NCI-H2107 treated with DMSO at 0.1 percent for 48 hours (cell line): Measurements from ENCODE around the gene INIP.
A peak's percentile ranks its signal among the peaks of the same experiment; 100 is the strongest.

Experiments
- DNase-seq: peaks from one replicate; lab custom pipeline; 2025; ENCODE audit not compliant: unreplicated experiment; lab: John Stamatoyannopoulos, UW

Gene INIP, protein sequence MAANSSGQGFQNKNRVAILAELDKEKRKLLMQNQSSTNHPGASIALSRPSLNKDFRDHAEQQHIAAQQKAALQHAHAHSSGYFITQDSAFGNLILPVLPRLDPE

DNA sequence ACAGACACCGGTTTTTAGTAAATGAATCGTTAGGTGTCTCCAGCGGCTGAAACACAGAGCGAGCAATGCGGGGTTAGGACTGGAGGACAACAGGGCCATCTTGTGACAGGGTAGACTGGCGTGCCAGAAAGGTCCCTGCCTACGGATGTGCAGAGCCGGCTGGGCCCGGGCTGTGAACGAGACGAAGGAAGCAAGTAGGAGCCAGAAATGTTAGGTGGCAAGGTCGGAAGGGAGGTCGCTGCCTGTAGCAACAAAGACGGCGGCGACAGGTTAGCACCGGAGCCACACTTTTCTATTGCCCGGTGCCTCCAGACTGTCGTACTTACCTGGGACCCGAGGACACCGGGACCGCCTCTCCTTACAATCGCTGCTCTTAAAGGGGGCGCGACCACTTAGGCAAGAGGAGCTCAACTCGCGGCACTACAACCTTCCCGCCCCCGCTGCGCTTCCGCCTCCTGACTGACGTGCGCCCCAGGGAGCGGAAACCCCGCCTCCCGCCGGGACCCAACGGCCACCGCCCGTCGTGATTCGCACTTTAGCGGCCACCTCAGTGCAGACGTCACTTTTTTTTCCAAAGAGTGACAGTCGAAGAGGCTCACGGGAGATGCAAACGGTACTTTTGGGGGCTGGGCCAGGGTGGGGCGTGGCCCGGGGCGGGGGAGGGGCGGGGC is at the start of gene INIP:
INIP (minus strand) TSS at position 457 of the 671 bp plus-strand sequence. CDS start 1,632 bp downstream, outside the sequence.
- DNase-seq: peak; percentile 89

DNA sequence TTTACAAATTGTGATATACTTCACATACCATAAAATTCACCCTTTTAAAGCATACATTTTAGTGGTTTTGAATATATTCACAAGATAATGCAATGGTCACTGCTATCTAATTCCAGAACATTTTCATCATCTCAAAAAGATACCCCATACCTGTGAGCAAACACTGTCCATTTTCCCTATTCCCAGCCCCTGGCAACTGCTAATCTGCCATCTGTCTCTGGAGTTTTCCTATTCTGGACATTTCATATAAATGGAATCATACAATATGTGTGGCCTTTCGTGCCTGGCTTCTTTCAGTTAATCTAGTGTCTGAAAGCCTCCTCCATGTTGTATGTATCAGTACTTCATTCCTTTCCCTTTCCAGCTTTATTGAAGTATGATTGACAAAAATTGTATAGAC is 47.4 kb upstream of the INIP start:
- no peak for DNase-seq

DNA sequence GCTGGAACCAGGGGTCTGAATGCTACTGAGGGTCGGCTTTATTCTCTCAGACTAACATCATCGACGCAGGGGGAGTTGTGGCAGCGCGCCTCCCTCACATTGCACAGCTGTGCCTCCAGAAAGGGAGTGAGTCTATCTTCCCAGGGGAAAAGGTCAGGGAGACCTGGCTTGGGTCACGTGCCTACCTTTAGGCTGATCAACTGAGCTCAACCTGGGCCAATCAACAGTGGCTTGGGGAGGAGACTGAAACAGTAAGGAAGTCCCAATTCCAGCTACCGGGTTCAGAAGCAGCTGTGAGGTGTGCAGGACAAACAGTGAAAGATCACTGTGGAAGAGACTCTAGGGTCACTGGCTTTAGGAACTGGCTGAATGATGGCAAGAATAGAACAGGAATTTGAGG is 46.9 kb upstream of the INIP start:
- DNase-seq: no peak

DNA sequence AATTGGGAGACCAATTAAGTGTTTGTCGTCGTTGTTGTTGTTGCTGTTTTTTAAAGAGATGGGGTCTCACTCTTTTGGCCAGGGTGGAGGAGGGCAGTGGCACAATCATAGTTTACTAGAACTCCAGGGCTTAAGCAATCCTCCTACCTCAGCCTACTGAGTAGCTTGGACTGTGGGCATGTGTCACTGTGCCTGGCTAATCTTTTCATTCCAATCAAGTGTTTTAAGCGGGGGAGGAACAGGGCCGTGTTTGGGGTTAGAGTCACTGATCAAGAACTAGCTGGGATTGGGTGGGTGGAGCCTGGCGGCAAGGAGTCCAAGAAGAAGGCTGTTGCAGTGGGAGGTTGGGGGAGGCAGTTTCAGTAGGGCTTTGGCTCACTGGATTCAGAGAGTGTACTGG is 46.4 kb upstream of the INIP start:
- no peak for DNase-seq

DNA sequence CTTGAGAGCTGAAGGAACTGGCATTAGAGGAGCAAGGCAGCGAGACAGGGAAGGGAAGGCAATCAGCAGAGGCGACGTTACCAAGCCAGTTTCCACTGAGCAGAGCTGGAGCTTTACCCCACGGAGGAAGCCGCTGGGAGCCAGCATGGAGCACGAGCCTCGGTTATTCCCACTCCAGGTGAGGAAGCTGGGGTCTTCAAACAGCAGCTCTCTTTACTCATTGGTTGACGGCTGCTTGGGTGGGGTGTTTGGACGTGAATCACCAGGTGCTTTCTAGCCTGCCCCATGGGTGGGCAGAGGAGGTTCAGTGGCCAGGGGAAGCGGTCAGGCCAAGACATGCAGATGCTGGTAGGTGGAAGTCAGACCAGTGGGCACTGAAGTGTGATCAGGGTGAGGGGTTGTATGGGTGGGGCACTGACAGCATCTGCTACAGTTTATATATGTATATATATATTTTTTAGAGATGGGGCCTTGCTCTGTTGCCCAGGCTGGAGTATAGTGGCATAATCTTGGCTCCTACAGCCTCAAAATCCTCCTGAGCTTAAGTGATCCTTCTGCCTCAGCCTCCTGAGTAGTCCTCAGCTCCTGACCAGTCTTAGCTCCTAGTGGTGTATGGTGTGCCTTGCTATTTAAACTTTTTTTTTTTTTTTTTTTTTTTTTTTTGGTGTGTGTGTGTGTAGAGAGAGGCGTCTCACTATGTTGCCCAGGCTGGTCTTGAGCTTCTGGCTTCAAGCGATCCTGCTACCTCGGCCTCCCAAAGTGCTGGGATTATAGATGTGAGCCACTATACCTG is 45.0 kb upstream of the INIP start:
- no peak for DNase-seq

DNA sequence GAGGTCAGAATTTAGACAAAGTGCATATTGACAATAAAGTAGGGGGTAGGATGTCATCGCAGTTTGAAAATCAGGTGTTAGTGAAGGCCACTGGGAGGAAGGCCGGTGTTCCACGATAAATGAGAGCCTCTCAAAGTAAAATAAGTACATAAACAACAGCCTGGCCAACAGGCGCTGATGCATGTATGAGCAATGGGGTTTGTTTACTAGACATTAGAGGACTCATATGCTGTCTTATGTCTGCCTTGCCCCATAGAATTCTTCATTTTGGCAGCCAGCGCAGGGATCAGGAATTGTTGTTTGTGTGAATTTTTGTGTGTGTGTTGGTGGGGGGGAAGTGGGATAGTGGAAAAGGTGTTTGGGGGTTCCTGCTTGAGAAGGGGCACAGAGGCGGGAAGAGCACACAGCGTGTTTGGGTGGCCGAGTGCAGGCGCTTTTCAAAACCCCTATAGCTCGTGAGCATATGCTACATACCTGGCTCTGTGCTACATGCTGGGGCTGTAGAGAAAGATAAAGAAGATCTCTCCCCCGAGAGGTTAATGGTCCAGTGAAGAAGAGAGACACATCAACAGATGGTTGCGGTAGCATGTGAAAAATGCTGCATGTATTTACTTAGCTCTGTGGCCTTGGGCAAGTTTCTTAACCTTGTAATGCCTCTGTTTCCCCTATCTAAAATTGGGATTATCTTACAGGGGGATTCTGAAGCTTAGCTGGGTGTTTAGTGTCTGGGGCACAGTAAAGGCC is 44.2 kb upstream of the INIP start:
- no peak for DNase-seq

DNA sequence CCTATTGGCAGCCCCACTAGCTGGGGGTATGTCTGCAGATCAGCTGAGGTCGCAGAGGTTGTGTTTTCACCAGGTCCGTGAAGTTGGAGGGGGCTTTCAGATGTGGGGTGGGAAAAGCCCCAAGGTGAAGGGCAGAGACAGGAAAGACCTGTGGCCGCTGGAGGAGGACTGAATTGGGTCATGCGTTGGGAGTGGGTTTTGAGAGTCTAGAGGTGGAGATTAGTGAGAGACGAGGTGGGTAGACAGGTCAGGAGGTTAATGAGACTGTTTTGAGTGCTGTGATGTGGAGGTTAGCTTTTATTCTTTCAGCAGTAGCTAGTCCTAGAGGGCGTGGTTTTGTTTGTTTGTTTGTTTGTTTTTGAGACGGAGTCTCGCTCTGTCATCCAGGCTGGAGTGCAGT is 42.9 kb upstream of the INIP start:
- DNase-seq: no peak

DNA sequence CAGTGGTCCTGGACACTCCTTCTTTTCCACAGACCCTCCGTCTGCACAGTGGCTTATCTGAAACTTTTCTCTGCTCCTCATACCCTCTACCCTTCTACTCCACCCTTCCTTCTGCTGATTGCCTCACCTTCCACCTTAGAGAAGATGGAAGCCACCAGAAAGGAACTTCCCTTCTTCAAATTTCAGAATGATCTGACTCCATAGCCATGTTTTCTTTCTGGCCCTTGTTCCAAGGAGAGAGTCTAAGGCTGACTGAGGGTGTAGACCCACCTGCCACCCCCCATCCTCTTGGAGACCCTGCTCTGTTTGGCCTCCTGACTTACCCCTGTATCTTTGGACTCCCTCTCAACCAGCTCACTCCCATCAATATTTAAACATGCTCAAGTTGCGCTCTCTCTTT is 40.0 kb upstream of the INIP start:
- no peak for DNase-seq

DNA sequence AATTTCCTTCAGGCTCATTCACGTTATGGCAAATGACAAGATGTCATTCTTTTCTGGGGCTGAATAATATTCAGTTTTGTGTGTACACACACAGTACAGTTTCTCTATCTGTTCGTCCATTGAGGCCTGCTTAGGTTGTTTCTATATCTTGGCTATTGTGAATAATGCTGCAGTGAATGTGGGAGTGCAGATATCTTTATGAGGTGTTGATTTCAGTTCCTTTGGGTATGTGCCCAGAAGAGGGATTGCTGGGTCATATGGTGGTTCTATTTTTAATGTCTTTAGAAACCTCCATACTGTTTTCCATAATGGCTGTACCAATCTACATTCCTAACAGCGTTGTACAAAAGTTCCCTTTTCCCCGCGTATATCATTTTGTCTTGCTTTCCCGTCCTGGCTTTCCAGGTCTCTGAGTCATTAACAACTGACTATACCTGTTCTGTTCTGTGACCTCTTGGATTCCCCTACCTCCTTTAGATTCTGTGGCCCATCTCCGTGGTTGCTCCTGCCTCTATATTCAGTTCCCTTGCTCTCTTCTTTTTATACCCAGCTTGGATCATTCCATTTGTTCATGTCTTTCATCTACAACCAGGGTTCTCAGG is 39.5 kb upstream of the INIP start:
- no peak for DNase-seq

DNA sequence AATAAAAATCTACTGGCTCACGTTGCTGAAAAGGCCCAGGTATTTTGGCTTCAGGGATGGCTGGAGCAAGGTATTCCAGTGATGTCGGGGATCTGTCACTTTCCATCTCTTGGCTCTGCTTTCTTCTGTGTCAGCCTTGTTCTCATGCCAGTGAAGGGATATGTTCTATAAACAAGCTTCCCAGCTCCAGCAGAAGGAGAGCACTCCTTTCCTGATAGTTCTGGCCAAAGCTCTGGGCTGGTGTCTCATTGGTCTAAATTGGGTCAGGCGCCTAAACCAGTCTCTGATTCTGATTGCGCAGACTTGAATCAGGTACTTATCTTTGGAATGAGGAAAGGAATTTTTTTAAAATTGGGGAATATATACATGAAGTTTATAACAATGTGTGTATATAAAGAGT is 37.8 kb upstream of the INIP start:
- no peak for DNase-seq

DNA sequence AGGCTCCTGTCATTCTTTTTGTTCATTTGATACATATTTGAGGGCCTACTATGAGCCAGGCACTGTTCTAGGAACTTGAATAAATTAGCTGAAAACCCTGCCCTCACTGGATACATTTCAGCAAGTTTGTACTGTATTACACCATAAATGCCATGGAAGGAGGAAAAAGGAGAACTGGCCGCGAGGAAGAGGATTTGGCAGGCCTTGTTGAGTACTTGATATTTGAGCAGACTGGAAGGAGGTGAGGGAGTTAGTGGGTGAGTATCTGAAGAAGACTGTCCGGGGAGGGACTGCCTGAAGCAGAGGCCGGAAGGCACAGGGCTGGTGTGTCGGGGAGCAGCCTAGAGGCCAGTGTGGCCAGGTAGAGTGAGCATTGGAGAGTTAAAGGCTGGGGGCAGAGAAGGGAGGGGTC is 37.1 kb upstream of the INIP start:
- DNase-seq: no peak

DNA sequence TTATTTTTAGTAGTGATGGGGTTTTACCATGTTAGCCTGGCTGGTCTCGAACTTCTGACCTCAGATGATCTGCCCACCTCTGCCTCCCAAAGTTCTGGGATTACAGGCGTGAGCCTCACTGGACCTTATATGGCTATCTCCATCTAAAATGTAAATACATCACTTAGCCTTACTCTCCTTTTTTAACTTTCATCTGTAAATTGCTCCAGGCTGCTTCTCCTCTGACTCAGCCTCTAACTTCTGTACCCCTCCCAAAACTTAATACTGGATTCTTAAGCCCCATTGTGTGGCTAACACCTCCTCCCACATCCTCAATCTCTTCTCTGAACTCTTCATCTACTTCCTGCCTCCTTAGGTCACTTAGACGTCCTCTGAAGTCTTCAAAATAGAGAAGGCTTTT is 36.7 kb upstream of the INIP start:
- no peak for DNase-seq

DNA sequence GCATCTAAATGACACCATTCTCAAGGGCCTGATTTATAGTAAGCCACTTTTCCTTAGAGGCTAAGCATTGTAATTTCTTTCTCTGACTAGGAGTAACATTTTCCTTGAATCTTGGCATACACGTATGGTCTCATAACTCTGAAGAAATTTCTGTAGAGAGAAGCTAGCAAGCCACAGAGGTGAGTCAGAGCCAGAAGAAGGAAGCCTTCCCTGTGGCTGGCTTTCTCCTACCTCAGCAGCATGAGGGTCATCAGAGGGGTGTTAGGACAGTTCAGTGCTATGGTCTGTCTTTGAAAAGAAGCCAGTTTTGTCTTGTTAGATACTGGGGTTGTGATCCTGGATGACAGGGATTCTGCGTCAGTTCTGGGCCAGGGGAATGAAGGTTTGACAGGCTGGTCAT is 35.8 kb upstream of the INIP start:
- no peak for DNase-seq

DNA sequence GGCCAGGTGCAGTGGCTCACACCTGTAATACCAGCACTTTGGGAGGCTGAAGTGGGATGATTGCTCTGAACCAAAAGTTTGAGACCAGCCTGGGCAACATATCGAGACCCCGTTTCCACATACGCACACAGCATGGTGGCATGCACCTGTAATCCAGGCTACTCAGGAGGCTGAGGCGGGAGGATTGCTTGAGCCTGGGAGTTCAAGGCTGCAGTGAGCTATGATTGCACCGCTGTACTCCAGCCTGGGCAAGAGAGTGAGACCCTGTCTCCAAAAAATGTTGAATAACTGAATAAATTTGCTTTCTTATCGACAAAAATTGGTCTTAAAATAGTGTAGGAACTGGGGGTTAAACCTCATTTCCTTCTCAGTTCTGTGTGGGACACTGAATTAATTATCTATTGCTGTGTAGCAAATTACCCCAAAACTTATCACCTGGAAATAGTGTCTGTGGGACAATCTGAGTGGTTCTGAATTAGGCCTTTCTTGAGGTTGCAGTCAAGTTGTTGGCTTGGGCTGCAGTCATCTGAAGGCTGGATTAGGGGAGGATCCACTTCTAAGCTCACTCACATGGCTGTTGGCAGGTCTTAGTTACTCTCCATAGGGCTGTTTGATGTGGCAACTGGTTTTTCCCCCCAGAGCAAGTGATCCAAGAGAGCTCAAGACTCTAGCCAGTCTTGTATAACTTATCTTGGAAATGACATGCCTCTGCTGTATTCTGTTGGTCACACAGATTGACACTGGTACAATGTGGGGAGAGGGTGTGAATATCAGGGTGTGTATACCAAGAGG is 34.6 kb upstream of the INIP start:
- no peak for DNase-seq

DNA sequence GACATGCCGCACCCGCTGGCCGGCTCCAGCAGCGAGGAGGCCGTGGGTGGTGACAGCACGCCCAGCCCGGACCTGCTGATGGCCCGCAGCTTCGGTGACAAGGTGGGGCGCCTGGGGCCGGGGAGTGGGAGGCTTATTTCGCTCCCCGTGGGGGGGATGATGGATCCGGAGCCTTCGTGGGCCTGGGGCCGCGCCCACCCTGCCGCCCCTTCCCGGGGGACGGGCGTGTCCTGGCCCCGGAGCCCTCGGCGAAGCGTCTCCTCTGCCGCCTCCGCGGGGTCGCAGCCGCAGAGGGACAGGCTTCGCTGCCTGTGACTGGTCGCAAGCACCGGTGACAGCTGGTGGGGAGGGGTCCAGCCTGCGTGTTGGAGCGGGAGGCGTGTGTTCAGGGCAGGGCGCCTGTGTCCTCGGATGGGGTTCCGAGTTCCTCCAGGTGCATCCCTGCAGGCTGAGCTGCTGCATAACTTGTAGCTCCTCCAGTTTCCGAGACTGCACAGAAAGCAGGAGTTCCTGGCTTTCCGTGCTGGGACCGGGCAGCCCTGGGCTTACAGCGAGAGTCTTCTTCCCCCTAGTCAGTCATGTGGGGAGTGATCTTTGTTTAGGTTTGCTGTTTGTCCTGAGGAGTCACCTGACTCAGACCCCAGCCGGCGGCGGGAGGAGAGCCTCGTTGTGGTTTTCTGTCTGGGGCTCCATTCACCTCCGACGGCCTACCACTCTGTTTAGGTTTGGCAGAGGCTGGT is 33.3 kb upstream of the INIP start:
- DNase-seq: peak; percentile 32

DNA sequence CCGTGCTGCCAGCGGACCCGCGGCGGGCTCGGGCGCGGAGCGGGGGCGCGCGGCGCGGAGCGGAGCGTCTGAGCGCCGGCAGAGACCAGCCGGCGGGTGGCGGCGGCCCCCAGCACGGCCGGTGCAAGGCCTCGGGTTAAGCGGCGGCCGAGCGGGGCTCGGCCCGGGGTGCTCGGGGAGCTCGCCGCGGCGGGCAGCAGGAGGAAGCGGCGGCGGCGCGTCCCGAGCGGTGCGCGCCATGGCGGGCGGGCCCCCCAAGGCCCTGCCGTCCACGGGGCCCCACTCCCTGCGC is 32.8 kb upstream of the INIP start:
- DNase-seq: no peak

DNA sequence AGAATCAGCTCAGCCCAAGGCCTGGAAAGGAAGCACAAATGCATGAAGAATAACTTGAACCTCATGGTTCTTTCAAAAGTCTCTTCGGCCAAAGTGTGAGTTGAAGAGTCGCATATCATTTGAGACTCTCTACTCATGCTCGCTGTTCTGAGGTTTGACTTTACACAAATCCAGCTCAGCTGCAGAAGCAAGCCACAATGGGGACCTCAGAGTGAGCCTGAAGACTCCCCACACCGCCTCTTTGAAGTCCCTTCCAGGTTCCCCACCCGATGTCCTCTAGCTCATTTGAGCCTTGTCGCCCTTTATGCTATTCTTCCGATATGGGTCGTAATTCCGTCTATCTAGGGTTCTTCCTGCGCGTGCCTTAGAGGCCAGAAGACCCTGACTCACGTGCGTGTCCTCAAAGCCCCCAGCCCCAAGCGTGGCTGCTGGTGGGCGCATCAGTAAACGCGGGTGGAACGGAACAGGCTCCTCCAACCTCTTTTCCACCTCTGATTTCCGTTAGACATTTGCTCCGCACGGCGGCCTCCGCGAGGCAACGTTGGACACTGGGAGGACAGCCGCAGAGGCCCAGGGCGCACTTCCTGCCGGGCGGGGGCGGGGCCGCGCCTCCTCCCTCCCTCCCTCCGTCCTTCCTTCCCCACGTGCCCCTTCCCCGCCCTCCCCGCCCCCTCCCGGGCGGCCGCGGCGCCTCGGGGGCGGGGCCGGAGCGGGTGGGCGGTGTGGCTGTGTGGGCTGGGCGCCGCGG is 32.3 kb upstream of the INIP start, which contains the start of gene SNX30:
SNX30 (plus strand) TSS at position 745 of the 748 bp plus-strand sequence. CDS start 242 bp downstream, outside the sequence.
- peak; percentile 49 for DNase-seq

DNA sequence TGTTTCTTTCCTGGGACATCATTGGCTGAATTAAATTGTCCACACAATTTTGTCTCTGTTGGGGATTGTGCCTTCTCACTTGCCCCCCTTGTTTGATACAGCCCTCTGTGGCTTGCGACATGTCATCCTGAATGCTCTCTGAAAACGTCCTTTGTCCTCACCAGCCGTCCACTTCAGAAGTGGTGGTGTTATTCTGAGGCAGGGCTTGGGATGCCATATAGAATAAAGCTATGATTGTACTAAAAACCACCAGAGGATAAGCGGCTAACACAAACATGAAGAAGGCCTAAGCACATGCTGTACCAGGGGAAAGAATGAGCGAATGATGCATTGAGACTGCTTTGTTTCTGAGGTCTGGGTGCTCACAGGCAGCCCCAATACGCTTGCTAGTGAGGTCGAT is 29.2 kb upstream of the INIP start:
- DNase-seq: no peak

DNA sequence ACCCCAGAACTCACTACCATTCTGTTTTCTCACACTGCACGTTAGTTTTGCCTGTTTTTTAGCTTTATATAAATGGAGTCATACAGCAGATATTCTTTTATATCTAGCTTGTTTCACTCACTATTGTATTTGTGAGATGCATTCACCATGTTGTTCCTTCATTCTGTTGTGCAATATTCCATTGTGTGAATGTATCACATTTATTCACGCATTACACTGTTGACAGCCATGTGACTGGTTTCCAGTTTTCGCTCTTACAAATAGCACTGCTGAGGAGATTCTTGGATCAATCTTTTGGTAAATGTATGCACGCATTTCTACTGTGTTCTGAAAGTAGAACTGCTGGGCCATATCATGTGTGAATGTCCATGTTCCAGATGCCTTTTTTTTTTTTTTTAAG is 26.3 kb upstream of the INIP start:
- no peak for DNase-seq
